ENCODE data around the gene CSN2.
"Not testable (repeated sequence)": the region's sequence is repeated elsewhere in the genome, so short reads cannot be mapped to it uniquely, and the experiment has no call there.

CSN2 gene, protein sequence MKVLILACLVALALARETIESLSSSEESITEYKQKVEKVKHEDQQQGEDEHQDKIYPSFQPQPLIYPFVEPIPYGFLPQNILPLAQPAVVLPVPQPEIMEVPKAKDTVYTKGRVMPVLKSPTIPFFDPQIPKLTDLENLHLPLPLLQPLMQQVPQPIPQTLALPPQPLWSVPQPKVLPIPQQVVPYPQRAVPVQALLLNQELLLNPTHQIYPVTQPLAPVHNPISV

DNA sequence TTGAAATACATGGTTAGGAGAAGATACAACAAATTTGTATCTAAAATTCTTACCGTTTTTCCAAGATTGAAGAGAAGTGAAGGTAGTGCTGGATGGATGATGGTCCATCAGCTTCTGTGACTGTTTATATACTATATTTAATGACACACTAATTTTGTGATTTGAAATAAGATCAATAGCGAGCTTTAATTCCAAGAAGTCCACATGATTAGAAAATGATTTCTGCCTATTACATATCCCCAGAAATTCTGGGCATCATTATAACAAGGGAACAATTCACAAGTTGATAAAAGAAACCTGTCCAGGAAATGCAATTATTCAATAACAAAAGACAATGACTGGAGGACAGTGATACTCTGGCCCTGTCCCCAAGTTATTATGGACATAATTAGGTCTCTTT, at the start of gene CSN2:
TSS of gene CSN2 (minus strand) at position 101 of the 400 bp plus-strand sequence. CDS start 4,733 bp downstream, outside the sequence.
- DNase-seq = no peak

DNA sequence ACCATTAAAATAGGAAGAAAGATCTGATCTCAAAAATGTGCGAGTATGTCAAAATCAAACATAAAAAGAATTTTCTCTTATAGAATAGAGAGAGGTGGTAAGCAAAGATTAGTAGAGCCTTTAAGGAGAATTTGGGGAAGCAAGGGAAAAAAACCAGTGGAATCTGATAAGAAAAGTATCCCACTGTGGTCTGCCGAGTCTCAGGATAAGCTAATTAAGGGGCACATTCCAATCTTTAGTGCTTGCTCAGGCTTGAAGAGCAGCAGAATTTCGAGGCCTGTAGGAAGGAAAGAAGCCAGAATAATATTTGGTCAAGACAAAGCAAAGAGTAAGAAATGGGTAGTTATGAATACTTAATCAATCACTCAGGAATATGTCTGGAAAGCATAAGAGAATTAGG, 43.2 kb upstream of the CSN2 start:
- DNase-seq = no peak

DNA sequence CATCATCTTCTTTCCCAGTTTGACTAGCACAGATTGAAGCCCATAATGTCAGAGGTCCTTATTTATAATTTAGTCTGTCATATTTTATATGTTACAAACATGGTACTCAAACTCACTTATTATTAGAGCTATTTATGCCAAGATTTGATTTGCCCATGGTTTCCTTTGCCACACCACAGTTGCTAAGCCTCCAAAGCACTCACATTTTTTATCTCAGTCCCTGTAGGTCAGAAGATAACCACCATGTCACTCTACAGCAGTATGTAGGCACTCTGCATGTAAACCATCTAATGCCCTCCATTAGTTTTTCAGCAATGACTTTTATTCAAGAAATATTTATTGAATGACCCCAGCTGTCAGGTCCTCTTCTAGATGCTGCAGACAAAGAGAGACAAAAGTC, 37.0 kb upstream of the CSN2 start:
- no peak for DNase-seq

DNA sequence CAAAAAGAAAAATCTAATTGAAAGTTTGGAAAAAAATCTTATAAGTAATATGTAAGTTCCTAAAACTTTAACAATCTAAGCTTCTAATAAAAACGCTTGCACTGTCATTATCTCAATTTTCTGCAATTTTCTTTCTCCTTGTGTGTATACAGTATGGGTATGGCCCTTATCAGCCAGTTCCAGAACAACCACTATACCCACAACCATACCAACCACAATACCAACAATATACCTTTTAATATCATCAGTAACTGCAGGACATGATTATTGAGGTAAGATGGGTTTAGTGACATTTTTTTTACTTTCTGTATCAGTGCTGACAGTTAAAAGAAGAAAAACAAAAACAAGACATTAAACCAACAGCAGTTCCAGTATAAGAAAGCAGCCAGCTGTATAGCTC, 35.2 kb upstream of the CSN2 start:
- DNase-seq = no peak

DNA sequence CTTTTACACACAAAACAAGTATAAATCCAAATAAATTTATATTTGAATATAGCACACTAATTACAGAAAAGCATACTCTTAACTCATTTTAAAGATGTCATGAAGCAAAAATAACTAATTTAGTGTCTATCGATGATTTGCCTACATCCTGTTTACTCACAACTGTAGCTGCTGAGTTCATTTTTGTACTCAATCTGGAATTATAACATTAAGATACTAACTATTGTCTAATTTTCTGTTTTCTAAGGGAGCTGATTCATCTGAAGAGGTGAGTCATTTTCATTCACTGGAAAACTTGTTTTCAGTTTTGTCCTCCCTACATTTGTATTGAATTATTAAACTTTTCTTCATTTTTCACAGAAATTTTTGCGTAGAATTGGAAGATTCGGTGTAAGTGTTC, 33.9 kb upstream of the CSN2 start:
- no peak for DNase-seq

DNA sequence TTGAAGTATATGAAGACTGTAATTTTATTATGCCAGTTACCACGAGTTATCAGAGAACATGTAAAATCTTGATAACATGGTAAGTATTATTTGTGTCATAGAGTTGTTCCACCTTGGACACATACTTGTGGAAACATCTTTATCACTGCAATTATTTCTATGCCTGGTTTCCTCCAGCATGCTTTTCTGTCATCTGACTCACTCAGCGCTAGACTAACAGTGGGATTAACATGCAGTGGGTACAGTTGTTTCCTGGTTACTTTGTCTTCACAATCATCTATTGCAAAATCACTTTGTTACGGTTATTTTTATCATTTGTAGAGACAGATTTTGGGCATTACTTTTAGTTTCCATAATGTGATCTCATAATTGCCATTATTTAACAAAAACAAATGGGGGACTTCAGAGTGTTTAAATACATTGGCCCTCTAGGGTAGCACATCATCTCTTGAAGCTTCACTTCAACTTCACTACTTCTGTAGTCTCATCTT, 30.0 kb upstream of the CSN2 start, which contains the start of gene STATH:
TSS of gene STATH (plus strand) at position 441 of the 491 bp plus-strand sequence. CDS start 2,472 bp downstream, outside the sequence.
- no peak for DNase-seq

DNA sequence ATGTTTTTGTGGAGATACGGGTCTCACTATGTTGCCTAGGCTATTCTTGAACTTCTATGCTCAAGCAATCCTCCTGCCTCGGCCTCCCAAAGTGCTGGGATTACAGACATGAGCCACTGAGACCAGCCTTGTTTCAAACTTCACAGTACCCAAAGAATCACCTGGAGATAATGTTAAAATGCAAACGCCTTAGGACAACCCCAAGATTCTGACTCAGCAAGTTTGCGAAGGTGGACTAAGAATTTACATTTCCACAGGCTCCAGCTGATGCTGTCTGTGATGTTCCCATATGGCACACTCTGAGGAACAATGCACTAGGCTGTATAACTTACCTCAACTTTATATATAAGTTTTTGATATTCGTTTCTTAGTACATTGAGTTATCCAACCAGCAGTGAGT, 29.3 kb upstream of the CSN2 start:
- DNase-seq = no peak

DNA sequence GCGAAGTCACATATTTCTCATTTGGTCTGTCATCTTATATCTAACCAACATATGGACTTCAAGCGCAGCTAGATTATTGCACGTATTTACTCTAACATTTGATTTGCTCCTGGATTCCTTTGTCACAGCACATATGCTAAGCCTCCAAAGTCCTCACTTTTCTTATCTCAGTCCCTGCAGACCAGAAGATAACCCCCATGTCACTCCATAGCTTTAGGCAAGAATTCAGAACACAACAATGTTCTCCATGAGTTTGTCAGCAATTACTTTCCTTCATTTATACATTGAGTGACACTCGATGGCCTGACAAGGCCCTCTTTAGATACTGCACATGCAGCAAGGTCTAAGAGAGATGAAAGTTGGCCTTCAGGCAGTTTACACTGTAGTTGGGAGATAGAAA, 25.5 kb upstream of the CSN2 start:
- no peak for DNase-seq

DNA sequence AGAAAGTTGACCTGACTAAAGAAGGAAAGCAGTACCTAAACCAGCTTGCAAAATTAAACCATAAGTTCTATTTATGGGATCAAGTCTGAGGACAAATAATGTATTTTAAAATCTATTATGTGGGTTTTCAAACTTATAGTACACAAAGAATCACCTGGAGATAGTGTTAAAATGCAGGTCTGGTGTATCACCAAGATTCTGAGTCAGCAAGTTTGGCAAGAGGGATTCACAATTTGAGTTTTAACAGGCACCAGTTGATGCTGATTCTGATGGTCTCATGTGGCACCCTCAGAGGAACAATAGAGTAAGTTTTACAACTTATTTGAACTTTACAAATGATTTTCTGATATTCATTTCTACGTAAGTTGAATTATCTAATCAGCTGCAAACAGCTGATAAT, 21.1 kb upstream of the CSN2 start:
- DNase-seq = no peak

DNA sequence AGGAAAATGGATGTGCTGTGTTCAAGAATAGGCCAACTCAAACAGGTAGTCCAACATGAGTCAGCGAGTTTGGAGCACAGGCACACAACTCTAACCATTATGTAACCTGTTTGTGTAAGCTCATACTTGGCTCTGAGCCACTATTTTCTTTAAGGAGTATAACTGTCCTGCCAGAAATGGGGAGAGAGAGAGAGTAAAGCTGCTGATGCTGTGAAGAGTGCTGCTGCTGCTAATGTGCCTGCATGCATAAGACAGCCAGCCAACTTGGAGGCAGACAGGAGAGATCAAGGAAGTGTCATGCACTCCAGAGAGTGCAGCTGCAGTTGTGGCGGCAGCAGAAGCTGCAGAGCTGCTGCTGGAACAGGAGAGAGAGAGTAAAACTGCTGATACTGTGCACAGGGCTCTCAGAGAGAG, 18.5 kb upstream of the CSN2 start:
- peak in 2 of 51 donors; percentile 1 to 2 for DNase-seq

DNA sequence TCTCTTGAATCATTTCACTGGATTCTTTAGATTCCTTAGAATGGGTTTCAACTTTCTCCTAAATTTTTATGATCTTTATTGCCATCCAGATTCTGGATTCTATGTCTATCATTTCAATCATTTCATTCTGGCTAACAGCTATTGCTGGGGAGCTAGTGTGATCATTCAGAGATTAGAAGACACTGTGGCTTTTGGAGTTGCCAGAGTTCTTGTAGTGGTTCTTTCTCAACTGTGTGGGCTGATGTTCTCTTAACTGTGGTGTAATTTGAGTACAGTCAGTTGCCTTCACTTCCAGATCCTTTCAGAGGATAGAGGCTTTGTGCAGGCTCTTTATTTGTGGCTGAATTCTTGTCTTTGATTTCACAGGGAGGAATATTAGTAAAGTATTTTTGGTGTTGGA, 12.1 kb upstream of the CSN2 start:
- no peak for DNase-seq

DNA sequence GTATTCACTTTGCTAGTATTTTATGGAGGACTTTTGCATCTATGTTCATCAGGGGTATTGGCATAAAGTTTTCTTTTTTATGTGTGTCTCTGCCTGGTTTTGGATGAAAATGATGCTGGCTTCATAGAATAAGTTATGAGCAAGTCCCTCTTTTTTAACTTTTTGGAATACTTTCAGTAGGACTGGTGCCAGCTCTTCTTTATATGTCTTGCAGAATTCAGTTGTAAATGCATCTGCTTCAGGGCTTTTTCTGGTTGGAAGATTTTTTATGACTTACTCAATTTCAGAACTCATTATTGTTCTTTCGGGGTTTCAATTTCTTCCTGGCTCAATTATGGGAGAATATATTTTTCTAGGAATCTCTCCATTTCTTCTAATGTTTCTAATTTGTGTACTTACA, 9.1 kb upstream of the CSN2 start:
- no peak for DNase-seq

DNA sequence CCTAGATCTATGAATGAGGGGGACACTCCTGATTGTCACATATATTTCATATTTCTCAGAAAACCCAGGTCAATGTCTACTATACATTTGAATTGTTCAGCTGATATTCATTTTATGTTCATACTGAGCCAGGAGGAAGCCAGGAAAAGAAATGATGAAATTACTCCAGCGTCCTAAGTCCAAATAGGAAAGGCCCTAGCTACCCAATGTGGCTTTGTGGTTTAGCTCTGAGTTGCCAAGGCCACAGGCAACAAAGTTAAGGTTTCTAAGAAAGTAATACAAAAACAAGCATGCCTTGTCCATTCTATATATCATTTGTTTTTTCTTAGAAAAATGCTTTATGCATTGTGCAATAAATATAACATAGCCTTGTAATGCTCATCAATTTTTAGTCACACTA, 4.5 kb upstream of the CSN2 start:
- DNase-seq = no peak

DNA sequence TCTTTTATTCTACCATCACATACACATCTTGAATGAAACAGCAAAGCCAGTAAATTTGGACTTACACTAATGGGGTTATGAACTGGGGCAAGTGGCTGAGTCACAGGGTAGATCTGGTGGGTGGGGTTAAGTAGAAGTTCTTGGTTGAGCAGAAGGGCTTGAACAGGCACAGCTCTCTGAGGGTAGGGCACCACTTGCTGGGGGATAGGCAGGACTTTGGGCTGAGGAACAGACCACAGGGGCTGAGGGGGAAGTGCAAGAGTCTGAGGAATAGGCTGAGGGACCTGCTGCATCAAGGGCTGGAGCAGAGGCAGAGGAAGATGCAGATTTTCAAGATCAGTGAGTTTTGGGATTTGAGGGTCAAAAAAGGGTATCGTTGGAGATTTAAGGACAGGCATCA, 8.3 kb downstream of the CSN2 start:
- no peak for DNase-seq

DNA sequence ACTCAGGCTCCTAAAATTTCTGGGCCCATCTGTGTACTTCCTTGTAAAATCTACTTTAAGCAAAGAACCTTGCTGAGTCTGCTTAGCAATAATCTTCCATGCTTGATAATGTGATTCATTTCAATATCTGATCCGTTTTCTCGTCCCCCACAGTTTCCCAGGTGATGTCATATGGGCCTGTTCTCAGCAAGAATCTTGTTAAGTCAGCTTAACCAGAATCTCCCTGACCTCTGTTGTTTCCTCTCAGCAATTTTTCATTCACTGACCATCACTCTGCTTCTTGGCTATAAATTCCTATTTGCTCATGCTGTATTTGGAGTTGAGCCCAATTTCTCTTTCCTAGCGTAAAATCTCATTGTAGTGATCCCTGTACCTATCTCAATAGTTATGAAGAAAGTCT, 13.9 kb downstream of the CSN2 start:
- no peak for DNase-seq

DNA sequence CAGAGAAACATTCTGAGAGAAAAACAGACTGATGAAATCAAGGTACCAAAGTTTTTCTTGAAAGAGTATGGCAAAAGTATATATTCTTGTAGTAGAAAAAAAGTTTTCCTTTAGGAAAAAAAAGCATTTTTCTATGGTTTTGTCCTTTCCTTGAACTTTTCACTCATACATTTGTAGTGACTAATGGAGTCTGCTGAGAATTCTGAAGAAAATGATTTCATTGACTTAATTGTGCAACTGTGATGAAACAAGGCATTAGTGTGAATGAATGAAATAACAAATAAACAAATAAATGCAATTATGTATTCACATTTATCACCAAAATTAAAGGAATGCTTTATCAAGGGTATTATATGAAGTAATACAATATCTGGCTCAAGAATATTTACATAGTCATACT, 29.0 kb downstream of the CSN2 start:
- no peak for DNase-seq

DNA sequence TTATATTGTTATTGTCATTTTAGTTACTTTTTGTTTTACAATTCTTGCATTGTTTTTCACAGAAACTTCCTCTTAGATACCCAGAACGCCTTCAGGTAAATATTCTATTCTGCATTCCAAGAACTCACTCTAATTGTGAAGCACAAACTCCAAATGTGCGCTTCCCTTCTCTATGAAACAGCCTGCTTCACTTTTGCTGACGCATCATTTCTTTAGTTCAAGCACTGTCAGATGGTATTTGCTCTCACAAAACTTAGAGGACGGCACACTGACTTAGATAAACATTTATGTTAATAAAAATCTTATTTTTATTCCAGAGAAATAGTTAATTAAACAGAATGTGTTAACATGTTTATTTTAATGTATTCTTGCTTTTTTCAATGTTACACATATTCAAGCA, 31.4 kb downstream of the CSN2 start:
- DNase-seq = no peak

DNA sequence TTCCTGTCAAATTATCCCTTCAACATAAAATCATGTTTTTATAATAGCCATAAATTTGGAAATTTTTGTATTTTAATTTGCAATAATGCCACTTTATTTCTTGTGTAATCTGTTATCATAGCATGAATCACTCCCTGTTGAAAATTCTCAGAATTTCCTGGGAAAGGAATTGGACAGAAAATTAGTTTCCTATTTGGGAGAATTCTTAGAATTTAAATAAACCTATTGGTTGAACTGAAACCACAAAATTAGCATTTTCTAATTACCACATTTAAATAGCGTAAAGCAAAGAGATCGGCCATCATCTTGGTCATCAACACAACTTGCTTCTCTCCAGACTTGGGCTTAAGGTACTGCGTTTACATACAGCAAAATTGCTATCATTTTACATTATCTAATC, 34.8 kb downstream of the CSN2 start, which contains the start of gene CSN1S1:
TSS of gene CSN1S1 (plus strand) at position 301 of the 400 bp plus-strand sequence. CDS start 1,488 bp downstream, outside the sequence.
- no peak for DNase-seq

DNA sequence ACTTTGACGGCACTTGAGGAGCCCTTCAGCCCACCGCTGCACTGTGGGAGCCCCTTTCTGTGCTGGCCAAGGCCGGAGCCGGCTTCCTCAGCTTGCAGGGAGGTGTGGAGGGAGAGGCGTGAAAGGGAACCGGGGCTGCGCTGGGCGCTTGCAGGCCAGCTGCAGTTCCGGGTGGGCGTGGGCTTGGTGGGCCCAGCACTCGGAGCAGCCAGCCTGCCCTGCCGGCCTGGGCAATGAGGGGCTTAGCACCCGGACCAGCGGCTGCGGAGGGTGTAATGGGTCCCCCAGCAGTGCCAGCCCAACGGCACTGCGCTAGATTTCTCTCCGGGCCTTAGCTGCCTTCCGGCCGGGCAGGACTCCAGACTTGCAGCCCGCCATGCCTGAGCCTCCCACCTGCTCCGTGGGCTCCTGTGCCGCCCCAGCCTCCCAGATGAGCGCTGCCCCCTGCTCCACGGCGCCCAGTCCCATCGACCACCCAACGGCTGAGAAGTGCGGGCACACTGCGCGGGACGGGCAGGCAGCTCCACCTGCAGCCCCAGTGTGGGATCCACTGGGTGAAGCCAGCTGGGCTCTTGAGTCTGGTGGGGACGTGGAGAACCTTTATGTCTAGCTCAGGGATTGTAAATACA, 41.6 kb downstream of the CSN2 start:
- not testable (repeated sequence) for DNase-seq

DNA sequence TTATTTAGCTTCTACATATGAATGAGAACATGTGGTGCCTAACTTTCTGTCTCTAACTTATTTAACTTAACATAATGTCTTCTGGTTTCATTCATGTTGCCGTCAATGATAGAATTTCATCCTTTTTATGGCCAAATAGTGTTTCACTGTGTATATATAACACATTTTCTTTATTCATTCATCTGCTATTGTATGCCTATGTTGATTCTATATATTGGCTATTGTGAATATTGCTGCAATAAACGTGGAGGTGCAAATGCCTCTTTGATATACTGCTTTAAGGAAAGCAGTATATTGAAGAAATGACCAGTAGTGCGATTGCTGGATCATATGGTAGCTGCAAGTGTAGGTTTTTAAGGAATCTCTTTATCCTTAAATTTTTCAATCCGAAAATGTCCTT, 44.7 kb downstream of the CSN2 start:
- DNase-seq = no peak

DNA sequence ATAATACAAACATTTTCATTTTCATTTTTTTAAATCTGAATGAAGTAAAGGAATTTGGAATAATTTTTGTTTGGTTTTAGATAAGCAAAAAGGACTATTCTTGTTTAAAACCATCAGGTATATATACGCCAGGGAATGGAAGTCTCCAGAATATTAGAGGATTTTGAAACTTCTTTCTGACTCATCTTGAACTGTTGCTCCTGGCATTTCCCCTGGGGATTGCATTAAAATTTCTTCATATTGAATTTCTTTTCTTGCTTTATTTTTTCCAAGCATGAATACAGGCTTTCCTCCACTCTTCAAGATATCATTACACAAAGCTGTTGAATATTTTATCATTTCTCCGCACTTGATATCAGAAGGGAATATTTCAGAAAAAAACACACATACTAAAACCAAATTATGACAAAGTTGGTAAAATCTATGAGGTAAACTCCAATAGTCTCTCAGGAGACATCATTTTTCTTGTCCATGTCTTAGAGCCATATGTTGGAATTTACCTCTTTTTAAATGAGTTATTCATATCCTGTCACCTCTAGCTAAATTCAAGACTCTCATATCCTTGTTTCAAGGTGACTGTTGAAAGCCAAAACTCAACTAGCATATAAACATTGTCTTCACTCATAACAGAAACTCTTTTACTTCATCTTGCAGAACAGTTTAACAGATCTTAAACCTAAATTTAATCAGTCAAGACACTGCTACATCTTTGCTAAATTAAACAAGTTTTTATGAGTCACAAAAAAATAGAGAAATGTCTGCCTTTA, 55.3 kb downstream of the CSN2 start:
- DNase-seq = no peak

DNA sequence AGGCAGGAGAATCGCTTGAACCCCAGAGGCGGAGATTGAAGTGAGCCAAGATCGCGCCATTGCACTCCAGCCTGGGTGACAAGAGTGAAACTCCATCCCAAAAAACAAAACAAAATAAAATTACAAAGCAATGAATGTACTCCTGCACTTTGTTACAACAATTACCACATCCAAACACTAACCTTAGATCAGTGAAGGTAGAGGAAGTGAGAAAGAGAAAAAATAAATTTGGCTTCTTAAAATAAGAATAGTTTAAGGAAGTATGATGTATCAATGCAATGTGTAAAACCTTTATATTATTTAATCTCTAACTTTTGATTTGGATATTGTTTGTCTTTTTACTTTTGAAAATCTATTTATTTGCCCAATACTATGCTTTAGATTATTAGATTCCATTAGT, 56.3 kb downstream of the CSN2 start:
- no peak for DNase-seq

DNA sequence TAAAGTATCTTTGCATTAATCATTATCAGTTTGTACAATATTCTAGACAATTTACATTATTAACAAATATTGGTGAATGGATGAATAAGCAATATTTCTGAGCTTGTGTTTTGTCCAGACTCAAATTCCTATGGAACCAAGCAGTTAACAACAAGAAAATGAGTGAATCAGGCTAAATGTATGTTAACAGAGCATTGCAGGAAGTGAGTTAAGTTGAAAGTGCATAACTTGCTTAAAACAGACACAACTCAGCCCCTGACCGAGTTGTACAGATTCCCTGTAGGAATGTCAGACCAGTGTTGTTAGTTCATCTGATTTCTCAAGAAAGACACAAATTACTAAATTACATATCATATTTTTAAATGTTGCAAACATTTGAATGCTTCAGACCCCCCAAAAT, 58.4 kb downstream of the CSN2 start:
- no peak for DNase-seq
